OCI-LY3 (cell line): ENCODE results near the gene LGALSL.

Experiments used
- CTCF ChIP-seq: fragments of 200-600, 300-600 bp; sonication (generic); IDR thresholded peaks from 2 replicates; pipeline ENCODE4 v1.5.1; 2014; ENCODE audit warnings: antibody characterized with exemption, low read length, low read depth
- EZH2phosphoT487 ChIP-seq: fragments of 200-600 bp; shearing (Covaris generic); IDR thresholded peaks from 2 replicates; pipeline ENCODE4 v1.6.1; 2018; ENCODE audit warnings: antibody characterized with exemption, mixed run types, low read depth

GRCh38 chr2:64501946-64502345, 48.0 kb downstream of the LGALSL start:
- no peak for TF ChIP-seq CTCF
- TF ChIP-seq EZH2phosphoT487 = no peak
